AG20443 (cell line): ENCODE results near the gene ARID2.

Experiments
- DNase-seq: peaks from one replicate; pipeline ENCODE4 v3.0.0; 2012; ENCODE audit warnings: low spot score, mixed read lengths

ARID2 gene

DNA sequence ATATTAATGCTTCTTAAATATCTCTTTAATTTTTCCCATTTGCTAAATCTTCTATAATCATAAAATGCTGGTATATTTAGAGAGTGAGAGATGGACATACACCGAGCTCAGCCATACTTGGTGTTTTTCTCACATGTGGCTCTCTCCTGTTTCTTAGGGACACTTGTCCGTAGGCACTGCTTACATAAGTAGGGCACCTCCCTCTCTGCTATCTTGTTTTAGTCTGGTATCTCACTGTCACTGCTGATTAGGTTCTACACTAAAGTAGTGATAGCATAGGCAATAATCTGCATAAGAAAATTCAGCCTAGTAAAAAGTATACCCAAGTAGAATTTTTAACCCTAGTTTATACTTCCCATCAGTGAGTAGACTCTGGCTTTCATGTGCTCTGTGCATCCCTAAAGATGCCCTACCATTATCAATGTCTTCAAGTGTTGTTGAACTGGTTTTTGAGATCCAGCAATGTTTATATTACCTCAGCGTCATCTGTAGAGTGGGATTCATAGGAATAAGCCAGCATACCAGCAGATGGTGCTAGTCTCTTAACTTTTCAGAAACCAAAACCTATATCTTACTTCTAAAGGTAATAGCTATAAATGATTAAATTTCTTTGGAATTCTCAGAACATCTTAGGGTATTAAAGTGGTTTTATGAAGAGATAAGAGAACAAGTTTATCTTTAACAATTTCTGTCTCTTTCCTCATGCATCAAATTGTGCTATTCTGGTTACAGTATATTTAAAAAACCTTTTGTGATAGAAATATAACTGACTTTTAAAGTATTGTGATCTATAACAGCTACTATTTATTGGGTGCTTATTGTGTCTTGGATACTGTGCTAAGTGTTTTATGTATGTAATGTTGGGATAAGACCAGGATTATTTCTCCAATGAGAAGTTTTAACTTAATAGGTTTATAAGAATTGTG is 32.9 kb downstream of the ARID2 start:
- peak; percentile 35 for DNase-seq

DNA sequence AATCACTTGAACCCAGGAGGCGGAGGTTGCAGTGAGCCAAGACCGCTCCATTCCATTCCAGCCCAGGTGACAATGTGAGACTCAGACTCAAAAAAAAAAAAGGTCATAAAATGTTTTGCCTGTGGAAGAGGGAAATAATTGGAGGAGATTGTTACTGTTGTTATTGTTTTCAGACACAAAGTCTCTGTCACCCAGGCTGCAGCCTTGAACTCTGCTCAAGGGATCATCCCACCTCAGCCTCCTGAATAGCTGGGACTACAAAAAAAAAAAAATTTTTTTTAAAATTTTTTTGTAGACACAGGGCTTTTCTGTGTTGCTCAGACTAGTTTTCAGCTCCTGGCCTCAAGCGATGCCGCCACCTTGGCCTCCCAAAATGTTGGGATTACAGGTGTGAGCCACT is 33.9 kb downstream of the ARID2 start:
- no peak for DNase-seq

DNA sequence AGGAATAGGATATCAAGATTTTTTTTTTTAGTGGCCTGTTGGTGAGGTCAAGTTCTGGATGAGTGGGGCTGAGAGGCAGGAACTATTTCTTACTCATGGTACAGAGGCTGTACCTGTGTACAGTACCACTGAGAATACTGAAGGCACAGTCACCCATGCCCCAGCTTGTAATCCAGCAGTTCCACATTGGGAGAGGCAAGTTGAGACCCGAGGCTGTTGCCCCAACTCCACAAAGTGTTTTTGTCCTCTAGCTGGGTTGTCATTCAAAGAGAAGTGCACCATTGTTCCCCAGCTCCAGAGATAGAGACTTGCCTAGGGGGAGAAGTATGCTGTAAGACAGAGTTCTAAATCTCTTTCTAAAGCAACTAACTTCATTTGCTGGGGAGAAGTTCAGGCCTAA is 38.7 kb downstream of the ARID2 start:
- DNase-seq = no peak

DNA sequence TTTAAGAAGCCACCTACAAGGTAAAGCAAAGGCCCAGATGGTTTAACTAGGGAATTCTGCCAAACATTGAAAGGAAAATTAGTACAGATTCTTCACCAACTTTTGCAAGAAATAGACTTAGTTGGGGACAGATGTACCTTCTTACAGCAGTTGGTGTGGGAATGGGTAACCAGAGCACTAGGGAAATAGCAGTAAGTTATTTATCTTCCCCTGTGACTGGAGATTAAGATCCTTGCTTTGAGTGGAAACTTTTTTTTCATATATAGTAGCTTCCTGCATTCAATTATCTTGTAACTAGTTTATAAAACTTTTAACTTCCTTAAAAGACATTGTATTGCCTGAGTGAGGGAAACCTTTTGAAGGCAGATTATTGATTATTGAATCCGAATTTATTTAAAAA is 44.2 kb downstream of the ARID2 start:
- no peak for DNase-seq

DNA sequence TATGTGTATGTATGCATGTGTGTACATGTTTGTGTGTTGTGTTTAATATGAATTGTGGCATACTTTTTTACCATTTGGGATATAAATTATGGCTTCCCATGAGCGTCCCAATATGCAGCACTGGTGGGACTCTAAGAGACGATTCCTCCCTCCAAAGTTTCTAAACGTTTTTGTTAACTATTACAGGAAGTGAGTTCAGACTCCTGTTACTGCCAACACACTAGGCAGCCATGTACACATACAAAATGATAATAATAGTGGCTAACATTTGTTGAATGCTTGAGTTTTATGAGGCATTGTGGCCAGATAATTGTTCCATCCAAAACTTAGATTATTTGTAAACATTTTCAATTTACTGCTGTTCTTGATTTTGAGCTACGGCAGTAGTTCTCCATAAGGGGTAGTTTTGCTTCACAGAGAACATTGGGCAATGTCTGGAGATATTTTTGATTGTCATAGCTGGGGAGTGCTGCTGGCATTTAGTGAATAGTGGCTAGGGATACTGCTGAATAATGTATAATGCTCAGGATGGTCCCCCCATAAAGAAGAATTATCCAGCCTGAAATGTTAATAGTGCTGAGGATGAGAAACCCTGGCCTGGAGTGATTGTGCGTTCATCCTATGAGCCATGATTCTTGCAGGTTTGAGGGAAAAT is 45.1 kb downstream of the ARID2 start:
- DNase-seq = no peak

DNA sequence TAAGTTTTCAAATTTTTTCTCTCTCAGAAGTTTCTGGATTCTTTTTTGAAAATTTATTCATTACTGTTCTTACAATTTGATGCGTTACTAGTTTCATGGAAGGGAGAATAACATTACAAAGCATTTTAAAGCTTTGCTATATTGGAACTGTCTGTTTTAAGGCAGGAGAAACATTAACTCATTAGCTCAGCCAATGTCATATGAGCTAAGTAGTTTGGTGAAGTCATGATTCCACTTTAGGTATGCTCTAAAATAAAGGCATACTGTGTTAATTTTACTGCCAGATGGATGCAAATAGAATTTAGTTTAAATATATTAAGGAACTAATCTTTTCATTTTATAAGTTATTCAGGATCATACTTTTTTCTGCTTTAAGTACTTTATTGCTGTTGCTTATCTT is 46.0 kb downstream of the ARID2 start:
- no peak for DNase-seq

DNA sequence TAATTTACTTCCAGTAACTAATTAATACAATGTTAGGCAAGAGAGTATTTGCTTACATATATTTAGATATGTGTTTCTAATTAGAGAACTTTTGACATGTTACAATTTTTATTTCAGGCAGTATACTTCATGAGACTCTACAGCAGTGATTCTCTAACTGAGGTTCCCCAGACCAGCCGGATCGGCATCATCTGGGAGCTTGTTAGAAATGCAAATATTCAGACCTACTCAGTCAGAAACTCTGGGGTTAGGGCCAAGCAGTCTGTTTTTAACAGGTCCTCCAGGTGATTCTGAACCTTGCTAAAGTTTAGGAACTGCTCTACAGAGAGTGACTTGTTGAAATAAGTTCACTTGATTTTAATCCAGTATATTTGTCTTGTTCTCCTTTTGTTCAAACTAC is 46.5 kb downstream of the ARID2 start:
- no peak for DNase-seq

GRCh38 chr12:45779936-45780335 is 50.4 kb downstream of the ARID2 start:
- DNase-seq = no peak

DNA sequence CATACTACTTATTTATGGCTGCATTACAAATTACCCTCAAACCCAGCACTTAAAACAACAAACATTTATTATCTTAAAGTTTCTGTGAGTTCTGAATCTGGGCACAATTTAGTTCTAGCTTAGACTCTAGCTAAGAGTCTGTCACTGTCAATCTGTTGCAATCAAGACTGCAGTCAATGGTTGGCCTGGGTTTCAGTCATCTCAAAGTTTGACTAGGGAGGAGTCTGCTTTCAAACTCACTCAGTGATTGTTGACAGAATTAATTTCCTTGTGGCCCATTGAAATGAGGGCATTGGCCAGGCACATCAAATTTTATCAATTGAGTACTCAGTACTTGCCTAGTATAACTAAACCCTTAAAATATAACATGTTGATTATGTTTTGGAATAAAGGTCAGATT is 51.6 kb downstream of the ARID2 start:
- no peak for DNase-seq

GRCh38 chr12:45785315-45785714 is 55.8 kb downstream of the ARID2 start:
- DNase-seq = no peak

GRCh38 chr12:45789025-45789424 is 59.5 kb downstream of the ARID2 start:
- peak; percentile 62 for DNase-seq

DNA sequence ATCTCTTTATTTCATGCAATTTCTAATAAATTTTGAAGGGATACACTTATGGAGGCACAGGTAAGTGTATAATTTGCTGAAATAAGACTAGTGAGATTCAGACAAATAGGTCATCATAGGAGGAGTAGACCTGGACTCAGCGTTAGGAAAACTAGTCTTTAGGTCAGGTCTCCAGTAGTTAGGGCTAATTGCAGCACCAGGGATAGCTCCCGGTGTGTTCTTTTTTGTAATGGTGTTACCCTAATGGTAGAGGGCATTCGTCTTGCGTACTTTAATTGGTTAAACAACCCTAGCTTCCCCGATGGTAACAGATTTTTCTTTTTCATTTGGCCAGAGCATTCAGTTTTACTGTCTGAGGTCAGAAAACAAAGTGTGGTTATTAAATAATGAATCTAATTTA is 64.9 kb downstream of the ARID2 start:
- DNase-seq = no peak

- no peak for DNase-seq
Observed at GRCh38 chr12:45801625-45802024, 72.1 kb downstream of the ARID2 start.

GRCh38 chr12:45803111-45803510 is 73.6 kb downstream of the ARID2 start:
- DNase-seq = no peak

DNA sequence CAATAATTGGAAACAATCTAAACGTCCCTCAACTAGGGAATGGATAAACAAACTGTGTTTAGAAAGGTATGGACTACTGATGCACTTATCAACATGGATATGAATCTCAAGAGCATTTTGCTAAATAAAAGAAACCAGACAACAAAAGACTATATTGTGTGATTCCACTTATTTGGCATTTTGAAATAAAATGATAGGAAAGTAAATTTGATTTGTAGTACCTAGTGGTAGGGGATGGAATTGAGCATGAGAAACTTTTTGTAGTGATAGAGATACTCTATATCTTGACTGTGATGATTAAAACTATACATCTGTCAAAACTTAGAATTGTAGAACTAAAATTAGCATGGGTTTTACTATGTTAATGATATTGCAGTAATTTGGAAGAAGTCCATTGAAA is 87.1 kb downstream of the ARID2 start:
- DNase-seq = no peak

- DNase-seq = no peak
Observed at GRCh38 chr12:45827974-45828373, 98.5 kb downstream of the ARID2 start.

DNA sequence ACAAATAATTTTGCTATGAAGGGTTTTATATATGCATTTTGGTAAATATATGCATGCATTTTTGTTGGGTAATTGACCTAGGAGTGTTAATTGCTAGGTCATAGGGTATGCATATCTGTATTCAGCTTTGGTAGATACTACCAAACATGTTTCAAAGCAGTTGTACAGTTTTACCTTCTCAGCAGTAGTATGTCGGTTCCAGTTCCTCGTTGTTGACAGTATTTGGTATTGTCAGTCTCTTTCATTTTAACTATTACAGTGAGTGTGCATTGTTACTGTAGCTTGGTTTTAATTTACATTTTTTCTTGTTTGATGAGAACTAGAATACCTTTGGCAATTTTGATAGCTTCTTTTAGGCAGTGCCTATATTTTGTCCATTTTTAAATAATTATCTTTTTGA is 98.9 kb downstream of the ARID2 start:
- no peak for DNase-seq

GRCh38 chr12:45831590-45831989 is 102.1 kb downstream of the ARID2 start:
- no peak for DNase-seq

DNA sequence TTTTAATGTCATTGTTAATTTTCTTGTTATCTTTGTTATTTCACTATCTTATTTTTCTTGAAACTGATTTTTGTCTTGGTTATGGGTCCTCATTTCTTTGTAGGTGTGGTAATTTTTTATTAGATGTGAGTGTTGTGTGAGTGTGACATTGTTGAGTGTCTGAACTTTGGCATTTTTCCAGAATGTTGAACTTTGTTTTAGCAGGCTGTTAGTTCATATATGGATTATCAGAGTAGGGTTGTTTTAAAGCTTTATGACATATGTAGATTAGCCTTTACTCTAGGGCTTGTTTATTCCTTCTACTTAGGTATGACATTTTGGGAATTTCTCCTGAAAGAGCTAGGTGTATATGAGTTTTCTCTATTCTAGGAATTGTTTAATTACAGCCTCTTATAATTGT is 103.9 kb downstream of the ARID2 start:
- no peak for DNase-seq

GRCh38 chr12:45834809-45835208 is 105.3 kb downstream of the ARID2 start:
- no peak for DNase-seq

- no peak for DNase-seq
Observed at GRCh38 chr12:45839917-45840316, 110.4 kb downstream of the ARID2 start.

GRCh38 chr12:45849289-45849688 is 119.8 kb downstream of the ARID2 start:
- no peak for DNase-seq

DNA sequence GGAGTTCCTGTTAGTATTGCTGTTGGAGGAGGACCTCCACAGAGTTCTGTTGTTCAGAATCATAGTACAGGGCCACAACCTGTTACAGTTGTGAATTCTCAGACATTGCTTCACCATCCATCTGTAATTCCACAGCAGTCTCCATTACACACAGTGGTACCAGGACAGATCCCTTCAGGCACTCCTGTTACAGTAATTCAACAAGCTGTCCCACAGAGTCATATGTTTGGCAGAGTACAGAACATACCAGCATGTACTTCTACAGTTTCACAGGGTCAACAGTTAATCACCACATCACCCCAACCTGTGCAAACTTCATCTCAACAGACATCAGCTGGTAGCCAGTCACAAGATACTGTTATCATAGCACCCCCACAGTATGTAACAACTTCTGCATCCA is 120.8 kb downstream of the ARID2 start:
- DNase-seq = no peak

- no peak for DNase-seq
Observed at GRCh38 chr12:45852508-45852907, 123.0 kb downstream of the ARID2 start.
